GM12801 (cell line): ENCODE measurements around the gene ACP1.

Experiments
- CTCF ChIP-seq: IDR thresholded peaks from one replicate; pipeline ENCODE4 v1.5.1; 2011; ENCODE audit warnings: control low read depth; ENCODE audit not compliant: insufficient read length; ENCODE audit errors: extremely low read depth

The ACP1 gene

GRCh38 chr2:255195-255594 is 9.6 kb upstream of the ACP1 start:
- no peak for TF ChIP-seq CTCF

DNA sequence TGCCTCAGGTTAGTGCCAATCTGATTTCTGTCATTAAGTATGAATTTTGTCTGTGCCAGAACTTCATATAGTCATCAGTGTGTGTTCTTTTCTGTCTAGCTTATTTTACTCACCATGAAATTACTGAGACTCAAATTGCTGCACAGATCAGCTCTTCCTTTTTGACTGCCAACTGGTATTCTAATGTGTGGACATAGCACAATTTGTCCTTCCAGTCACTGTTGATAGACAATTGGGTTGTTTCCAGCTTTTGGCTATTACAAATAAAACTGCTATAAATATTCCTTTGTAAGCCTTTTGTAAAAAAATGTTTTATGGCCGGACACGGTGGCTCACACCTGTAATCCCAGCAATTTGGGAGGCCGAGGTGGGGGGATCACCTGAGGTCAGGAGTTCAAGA is 8.7 kb upstream of the ACP1 start:
- no peak for TF ChIP-seq CTCF

GRCh38 chr2:257429-257828 is 7.3 kb upstream of the ACP1 start:
- no peak for TF ChIP-seq CTCF

GRCh38 chr2:257842-258241 is 6.9 kb upstream of the ACP1 start:
- TF ChIP-seq CTCF = no peak

GRCh38 chr2:258933-259332 is 5.8 kb upstream of the ACP1 start:
- TF ChIP-seq CTCF = no peak

DNA sequence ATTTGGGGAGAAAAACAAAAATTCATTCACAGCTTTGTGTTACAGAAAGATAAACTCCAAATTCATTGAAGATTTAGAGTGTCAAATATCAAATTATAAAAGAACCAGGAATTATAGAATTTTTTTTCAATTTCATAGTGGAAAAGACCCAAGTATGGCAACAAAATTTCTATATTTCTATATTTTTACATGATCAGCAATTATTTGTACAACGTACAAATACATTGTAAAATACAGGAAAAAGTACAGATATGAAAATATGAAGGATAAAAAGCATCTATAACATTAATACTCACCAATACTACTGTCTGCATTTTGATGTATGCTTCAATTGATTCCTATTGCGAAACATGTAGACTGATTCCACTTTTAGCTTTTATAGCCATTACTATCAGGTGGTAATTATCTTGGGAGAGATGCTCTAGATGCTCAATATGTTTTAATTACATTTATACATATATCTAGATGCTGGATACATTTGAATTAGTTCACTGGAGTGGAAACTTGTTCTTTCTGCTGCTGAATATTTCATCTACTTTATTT is 4.9 kb upstream of the ACP1 start:
- TF ChIP-seq CTCF = no peak

DNA sequence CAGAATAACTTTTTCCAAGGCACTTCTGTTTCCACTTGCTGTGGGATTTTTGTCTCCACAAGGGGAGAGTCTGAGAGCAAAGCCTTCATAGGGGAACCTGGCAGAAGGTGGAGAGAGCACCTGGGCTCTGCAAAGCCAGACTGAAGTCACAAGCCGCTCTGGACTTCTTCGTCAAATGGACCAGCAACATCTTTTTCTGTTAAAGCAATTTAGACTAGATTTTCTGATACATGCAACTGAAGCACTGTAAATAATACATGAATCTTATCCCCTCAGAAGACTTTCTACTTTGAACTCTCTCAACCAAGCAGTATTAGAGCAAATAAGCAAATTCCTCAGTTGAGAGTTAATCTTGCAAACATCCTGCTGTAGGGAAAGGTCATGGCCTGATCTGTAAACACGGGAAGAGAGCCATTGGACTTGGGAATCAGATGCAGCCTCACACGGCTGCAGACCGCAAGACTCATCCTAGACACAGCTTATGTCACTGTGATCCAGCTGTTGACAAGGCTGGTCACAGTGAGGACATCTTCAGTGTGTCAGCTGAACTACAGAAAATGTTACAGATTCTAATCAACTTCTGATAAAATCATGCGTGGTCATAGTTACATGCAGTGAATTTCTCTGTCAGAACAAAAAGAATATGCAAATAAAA is 4.1 kb upstream of the ACP1 start:
- TF ChIP-seq CTCF = no peak
